AG04450 (cell line): Measurements from ENCODE around the gene PALM2AKAP2. TPM values are rescaled to one million over a fixed set of nuclear protein-coding genes. Genes with fewer than 3 reads are reported as not detected.

ENCODE experiments used
- CTCF ChIA-PET: fragments of 300-600, 350-600 bp; formaldehyde crosslinking; extraction: SDS; loops from one replicate; lab custom pipeline; 2022; ENCODE audit warnings: antibody characterized with exemption, inconsistent platforms; lab: Charles Lee
- POLR2A ChIA-PET: fragments of 350-600 bp; formaldehyde crosslinking; extraction: SDS; loops from one replicate; lab custom pipeline; 2021; ENCODE audit warnings: antibody characterized with exemption, inconsistent platforms; lab: Yijun Ruan, JAX
- DNase-seq: peaks from one replicate; pipeline ENCODE4 v3.0.0-alpha.2; 2011; ENCODE audit warnings: low read depth, low spot score
- H3K27ac ChIP-seq: one replicate; pipeline ENCODE4 v1.5.1; 2012; ENCODE audit warnings: low read depth, low read length, control low read depth
- H3K27me3 ChIP-seq: one replicate; pipeline ENCODE4 v1.6.0; 2012; ENCODE audit warnings: low read length; ENCODE audit not compliant: control insufficient read depth, insufficient read depth
- H3K4me3 ChIP-seq: 2 replicates; pipeline ENCODE4 v1.5.1; 2011; ENCODE audit warnings: mild to moderate bottlenecking, low read depth, low read length, control low read depth
- H3K9me3 ChIP-seq: 2 replicates; pipeline ENCODE4 v1.5.1; 2012; ENCODE audit warnings: low read length; ENCODE audit not compliant: control insufficient read depth, insufficient read depth
- polyA plus RNA-seq: library from polyadenylated mRNA; depleted of rRNA; stranded (reverse); fragments of >200 nt; gene quantifications from 2 replicates; pipeline ENCODE4 v1.2.3, GENCODE V29; 2011
- TF ChIP-seq, protein P1 (sequence below): IDR thresholded peaks from 2 replicates; pipeline ENCODE4 v1.5.1; 2011; ENCODE audit warnings: low read depth, low read length, control low read depth, inconsistent platforms

PALM2AKAP2 gene
- polyA plus RNA-seq, 1 experiment: 4.6 TPM

- CTCF ChIA-PET: no interaction called here
- POLR2A ChIA-PET: no interaction called here
- no peak for DNase-seq
- Histone ChIP-seq H3K4me3 (no peak overlapping the region), H3K27me3 (no peaks in the 10 kb centered on the region), H3K9me3 (no peaks in the 10 kb centered on the region), H3K27ac (no peak overlapping the region)
- TF ChIP-seq, protein P1, sequence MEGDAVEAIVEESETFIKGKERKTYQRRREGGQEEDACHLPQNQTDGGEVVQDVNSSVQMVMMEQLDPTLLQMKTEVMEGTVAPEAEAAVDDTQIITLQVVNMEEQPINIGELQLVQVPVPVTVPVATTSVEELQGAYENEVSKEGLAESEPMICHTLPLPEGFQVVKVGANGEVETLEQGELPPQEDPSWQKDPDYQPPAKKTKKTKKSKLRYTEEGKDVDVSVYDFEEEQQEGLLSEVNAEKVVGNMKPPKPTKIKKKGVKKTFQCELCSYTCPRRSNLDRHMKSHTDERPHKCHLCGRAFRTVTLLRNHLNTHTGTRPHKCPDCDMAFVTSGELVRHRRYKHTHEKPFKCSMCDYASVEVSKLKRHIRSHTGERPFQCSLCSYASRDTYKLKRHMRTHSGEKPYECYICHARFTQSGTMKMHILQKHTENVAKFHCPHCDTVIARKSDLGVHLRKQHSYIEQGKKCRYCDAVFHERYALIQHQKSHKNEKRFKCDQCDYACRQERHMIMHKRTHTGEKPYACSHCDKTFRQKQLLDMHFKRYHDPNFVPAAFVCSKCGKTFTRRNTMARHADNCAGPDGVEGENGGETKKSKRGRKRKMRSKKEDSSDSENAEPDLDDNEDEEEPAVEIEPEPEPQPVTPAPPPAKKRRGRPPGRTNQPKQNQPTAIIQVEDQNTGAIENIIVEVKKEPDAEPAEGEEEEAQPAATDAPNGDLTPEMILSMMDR: no peak
Observed at GRCh38 chr9:109789556-109789955, 9.6 kb downstream of the PALM2AKAP2 start.

DNA sequence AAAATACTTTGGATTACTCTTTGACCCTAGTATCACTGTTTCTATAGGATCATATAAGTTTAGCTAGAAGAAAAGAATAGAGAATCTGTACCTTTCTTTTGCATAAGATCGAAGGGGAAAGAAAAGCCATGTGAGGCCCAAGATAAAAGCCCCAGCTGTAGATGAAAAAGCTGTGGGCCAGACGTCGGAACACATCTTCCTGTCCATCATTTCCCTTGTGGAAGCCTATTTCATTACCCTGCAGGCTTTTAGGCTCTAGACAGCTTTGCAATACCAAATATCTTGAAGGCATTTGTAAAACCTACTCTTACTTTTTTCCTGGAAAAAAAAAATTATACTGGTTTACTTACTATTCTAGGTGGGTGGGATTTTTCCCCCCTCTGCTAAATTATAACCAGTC is 10.0 kb downstream of the PALM2AKAP2 start:
- CTCF ChIA-PET: no interaction called here
- POLR2A ChIA-PET: no interaction called here

DNA sequence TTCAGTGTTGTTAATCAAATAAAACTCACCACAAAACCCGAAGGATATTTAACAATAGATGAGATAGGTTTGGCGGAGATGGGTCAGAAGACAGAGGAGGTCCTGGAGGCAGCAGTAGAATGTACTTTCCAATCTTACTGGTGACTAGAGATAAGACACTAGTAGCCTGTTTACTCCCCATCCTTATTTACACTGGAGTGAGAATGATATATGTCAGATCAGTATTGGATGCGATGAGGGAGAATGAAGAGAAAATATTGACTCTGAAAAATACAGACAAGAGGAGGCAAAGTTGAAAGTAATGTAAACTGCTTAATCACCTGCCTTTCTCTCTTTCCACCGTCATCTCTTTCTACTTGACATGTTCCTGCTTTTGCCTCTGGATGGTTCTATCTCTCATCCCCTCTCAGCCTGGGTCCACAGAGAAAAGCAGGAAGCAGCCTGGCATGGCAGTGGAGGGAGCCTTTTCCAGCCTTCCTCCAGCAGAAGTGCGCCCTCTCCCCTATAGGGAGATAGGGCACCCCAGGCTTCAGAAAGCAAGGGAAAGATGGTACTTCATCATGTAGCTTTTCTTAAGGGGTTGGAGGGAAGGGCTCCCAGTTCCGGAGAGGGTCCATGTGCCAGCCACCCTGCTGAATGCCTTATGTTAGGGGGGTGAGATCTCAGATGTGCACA is 11.1 kb downstream of the PALM2AKAP2 start:
- no peak for DNase-seq
- Histone ChIP-seq H3K9me3 (no peaks in the 10 kb centered on the region), H3K4me3 (no peak overlapping the region), H3K27me3 (no peaks in the 10 kb centered on the region), H3K27ac (no peak overlapping the region)
- POLR2A ChIA-PET: no interaction called here
- CTCF ChIA-PET: interaction anchor here (1.5 kb wide), 1 partner anchor 26 kb away, joined by 7 read pairs; no protein-coding TSS in a partner anchor
- TF ChIP-seq, protein P1: no peak

More for the DNA sequence above, 10.0 kb downstream of the PALM2AKAP2 start:
- TF ChIP-seq, protein P1: no peak
- no peak overlapping the region for H3K27ac ChIP-seq
- no peaks in the 10 kb centered on the region for H3K27me3 ChIP-seq
- H3K9me3 ChIP-seq: no peaks in the 10 kb centered on the region
- H3K4me3 ChIP-seq: no peak overlapping the region
- DNase-seq: no peak

DNA sequence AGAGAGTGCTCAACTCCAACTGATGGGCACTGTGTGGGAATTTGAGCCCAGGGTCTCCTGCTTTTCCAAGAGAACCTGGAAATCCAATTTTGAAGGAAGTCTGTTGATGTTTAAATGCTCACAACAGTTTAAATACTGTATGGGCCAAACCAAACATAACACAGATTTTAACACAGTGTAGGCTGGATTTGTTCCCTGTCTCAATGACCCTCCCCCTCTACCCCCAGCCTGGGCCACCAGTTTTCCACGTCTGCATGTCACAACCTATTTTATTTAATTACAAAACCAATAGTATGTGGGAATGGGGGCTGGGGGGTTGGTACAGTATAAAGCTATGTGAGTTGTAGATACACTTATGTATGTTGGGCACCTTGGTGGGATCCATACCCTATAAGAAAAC is 11.7 kb downstream of the PALM2AKAP2 start:
- POLR2A ChIA-PET: no interaction called here
- TF ChIP-seq, protein P1: no peak
- no peak for DNase-seq
- H3K27ac ChIP-seq: no peak overlapping the region
- CTCF ChIA-PET: interaction anchor here (1.5 kb wide), 1 partner anchor 26 kb away, joined by 7 read pairs; no protein-coding TSS in a partner anchor
- no peaks in the 10 kb centered on the region for H3K9me3 ChIP-seq
- no peaks in the 10 kb centered on the region for H3K27me3 ChIP-seq
- no peak overlapping the region for H3K4me3 ChIP-seq

- POLR2A ChIA-PET: no interaction called here
- Histone ChIP-seq H3K9me3 (no peaks in the 10 kb centered on the region), H3K27me3 (no peaks in the 10 kb centered on the region), H3K27ac (no peak overlapping the region), H3K4me3 (no peak overlapping the region)
- TF ChIP-seq, protein P1: no peak
- CTCF ChIA-PET: no interaction called here
- peak; percentile 78 for DNase-seq
Observed at GRCh38 chr9:109792951-109793546, 13.1 kb downstream of the PALM2AKAP2 start.
